GM19043 (cell line): ENCODE results near the gene TAC3.
A peak's percentile ranks its signal among the peaks of the same experiment; 100 is the strongest.
"Not testable (repeated sequence)": the region's sequence is repeated elsewhere in the genome, so short reads cannot be mapped to it uniquely, and the experiment has no call there.

Experiments
- ATAC-seq: cut with Tn5 transposase; IDR thresholded peaks from one replicate; pipeline ENCODE4 v1.9.1; 2021; ENCODE audit warnings: low read depth; ENCODE audit not compliant: unreplicated experiment

Gene TAC3

DNA sequence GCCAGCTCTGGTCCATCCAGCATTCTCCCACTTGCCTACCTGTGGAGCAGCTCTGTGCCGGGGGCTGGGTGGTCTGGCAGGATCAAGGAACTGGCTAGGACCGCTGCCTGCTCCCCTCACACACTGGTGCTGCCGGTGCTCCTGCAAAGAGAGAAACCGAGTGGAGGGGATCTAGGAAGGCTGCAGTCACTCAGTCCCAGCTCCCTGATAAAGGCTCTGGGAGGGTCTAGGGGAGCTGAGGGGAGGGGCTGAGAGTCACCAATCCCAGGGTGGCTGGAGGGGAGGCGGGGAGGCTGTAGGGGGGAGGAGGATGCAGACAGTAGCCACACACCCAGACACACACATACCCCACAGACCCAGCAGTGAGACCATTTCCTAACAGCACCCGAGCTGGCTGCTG, at the start of gene TAC3:
Gene TAC3 (minus strand): TSS at position 182 of the 400 bp plus-strand sequence. CDS start 732 bp downstream, outside the sequence.
- ATAC-seq: no peak

DNA sequence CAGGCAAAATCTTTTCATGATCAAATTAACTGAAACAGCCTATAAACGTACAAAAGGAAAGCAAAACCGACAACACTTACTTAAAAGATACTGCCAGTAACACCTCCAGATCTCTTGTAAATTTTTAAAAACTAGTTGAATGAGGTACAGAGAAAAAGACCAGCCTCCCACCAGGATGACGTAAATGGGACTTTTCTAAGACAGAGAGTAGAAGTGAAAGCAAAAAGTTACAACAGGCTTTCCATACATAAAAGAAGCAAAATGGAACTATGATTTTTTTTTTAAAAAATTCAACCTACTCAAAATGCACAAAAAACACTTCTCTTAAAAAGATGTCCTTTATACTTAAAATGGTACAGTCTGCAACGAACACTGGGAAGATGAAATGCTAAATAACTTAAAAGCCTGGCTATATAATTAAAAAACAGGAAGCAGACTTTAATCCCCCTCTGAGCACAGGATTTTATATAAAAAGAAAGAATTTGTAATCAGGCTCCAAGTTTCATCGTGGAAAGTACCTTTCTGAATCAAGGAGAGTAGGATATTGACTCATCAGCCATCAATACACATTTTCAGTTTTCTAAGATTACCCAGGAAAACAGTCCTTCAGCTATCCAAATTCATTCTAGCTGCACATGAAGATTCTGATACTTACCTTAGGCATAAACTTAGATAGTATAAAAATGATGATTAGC, 47.8 kb upstream of the TAC3 start:
- ATAC-seq: peak; percentile 86

DNA sequence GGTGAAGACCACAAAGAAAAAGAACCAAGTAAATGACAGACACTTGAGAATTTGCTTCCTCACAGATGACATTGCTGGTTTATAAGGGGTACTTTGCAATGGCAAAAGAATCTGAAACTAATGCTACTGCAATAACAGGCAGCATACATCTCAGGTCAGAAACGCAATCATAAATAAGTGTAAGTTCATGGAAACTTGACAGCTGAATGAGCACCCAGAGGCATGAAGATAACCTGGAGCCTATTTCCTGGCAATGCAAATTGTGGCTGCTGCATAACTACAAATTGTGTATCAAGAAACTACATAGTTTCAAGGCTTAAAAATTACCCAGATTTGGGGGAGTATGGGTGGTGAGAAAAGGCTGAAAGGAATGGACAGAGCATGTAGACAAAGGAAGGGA, 42.1 kb upstream of the TAC3 start:
- ATAC-seq: no peak

DNA sequence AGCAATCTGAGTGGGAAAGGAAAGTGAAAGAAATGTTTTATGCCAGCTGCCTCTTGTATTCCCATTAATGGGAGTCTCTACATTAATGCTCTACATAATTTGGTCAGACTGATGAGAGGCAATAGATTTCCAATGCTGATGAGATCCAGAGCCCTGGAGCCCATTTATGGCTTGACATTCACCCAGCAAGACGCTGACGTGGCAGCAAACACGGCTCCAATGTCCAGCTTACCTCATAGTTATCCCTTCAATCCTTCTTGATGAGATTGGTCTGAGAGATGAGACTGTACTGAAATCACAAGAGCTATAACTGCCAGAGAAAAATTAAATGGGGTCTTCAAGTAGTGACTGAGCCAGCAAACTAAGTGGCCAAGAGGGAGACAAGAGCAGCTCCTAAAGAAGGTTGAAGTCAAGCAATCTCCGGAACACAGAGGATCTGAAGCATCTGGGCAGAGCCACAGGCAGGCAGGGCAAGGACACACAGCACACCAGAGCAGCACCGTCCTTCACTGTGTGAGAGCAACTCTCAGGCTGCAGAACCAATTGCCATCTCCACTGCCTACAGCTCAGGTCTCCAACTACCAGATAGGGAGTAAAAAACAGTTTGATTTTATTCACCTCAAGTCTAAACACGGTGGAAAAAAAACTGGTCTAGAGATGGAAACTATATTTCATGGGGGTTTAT, 40.9 kb upstream of the TAC3 start:
- ATAC-seq: no peak

DNA sequence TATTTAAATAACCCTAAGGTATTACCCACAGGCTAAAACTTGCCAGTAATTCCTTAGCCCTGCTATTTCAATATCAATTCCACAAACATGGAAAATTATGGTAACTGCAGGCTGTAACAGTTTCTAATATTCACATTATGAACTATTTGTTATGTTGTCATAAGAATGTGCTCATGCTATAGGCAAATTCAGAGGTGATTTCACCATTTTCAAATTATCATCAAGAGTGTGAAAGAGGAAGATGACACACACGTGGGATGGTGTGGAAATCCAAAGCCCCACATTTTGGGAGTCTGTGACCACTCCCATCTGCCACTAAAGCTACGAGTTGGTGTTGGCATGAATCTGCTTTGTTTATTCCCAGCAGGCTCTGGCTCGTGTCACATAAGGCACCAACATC, 39.5 kb upstream of the TAC3 start:
- ATAC-seq: no peak

DNA sequence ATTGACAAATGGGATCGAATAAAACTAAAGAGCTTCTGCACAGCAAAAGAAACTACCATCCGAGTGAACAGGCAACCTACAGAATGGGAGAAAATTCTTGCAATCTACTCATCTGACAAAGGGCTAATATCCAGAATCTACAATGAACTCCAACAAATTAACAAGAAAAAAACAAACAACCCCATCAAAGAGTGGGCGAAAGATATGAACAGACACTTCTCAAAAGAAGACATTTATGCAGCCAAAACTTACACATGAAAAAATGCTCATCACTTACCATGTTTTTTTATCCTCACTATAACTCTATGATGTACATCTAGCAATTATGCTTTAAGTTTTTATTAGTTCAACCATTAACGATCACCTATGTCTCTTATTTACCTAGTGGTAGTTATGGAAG, 37.6 kb upstream of the TAC3 start:
- not testable (repeated sequence) for ATAC-seq

DNA sequence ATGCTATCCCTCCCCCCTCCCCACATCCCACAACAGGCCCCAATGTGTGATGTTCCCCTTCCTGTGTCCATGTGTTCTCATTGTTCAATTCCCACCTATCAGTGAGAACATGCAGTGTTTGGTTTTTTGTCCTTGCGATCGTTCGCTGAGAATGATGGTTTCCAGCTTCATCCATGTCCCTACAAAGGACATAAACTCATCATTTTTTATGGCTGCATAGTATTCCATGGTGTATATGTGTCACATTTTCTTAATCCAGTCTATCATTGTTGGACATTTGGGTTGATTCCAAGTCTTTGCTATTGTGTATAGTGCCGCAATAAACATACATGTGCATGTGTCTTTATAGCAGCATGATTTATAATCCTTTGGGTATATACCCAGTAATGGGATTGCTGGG, 36.8 kb upstream of the TAC3 start:
- ATAC-seq: not testable (repeated sequence)

DNA sequence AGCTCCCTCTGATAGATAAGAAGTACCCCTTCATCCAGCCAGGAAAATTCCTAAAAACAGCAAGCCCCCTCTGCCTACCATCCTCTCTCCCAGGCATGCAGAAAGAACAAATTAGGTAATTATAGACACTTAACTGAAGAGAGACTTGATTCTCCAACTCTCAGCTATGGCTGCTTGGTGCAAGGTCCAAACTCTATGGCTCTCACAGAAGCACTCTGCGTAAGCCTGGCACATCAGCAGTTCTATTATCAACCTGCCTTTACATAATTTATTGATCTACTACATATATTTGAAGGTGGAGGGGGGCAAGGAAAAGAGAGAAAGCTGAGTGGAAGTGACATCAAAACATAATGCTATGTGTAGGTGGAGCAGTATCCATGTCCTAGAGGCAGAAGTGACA, 34.7 kb upstream of the TAC3 start:
- ATAC-seq: no peak

DNA sequence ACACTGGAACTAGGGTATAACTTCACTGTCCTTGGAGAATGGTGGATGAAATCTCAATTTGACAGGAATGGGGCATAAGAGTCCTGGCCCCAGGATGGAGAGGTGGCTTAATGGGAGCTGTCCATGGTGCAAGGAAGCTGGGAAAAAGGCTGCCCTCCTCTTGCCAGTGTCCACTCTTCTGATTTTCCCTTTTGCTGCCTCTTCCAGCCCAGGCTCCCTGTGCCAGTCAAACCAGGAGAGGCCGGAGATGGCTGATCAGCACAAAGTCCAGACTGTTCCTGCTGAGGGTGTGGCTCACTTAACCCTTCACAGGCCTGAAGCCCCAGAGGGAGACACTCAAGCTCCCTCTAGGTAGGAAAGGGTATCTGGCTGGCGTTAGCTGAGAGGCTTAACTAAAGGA, 33.6 kb upstream of the TAC3 start, which contains the start of gene MYO1A:
Gene MYO1A (minus strand): TSS at position 240 of the 400 bp plus-strand sequence. CDS start 1,806 bp downstream, outside the sequence.
- no peak for ATAC-seq

DNA sequence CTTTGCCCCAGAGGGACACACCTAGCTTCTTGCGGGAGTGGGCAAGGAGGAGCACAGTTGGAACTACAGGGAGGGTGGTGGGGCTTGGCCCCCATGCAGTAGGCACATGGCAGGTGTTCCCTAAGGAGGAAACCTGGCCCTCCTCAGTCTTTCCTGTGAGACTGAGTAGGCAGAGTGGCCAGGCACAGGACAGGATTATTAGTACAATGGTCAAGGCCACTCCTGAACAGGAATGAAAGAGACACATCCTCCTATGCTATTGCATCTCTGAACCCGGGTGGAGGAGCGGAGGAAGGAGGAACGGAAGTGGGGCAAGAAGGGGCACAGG, 32.8 kb upstream of the TAC3 start:
- no peak for ATAC-seq

DNA sequence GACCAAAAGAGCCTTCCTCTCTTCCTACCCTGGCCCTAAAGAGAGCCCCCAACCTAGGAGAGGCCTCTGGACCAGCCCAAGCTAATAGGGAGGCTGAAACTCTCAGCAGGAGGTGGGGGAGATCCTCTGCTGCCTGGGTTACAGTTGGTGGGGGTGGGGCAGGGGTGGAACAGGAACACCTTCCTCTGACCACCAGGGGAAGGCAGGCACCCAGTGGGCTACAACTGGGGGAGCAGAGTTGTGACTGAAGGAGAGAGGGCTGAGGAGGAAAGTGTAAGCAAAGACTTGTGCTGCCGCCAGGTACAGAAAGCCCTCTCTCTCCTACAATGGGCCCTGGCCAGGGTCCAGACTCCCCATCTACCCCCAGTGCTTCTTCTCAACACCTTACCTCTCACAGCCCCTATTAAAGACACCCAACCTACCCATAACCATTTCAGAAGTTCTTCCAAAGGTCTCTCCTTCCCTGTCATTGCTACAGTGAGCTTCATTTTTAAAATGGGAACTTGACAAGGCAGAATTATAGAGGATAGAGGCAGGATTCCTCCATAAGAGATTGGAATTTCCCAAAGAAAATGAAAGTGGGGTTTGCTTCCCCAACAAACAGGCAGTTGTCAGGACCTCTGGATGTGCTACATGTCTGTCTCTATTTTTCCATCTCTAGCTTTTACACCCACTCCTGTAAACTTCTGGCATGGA, 32.2 kb upstream of the TAC3 start:
- ATAC-seq: no peak

DNA sequence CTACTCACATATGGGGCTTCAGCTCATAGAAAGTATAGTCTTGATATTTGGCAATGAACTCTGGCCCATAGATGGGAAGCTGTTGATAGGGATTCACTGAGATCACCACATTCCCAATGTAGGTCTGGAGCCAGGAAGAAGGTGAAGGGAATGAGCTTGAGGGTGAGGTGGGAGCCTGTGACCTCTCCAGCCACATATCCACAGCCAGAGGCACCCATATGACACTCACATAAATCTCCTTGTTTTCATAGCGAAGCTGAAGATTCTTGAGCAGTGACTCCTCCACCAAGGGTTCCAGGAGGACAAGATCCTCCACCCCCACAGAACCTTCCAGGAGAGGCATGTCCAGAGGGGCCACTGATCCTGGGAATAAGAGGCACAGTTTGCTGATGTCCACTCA, 31.7 kb upstream of the TAC3 start:
- ATAC-seq: no peak

DNA sequence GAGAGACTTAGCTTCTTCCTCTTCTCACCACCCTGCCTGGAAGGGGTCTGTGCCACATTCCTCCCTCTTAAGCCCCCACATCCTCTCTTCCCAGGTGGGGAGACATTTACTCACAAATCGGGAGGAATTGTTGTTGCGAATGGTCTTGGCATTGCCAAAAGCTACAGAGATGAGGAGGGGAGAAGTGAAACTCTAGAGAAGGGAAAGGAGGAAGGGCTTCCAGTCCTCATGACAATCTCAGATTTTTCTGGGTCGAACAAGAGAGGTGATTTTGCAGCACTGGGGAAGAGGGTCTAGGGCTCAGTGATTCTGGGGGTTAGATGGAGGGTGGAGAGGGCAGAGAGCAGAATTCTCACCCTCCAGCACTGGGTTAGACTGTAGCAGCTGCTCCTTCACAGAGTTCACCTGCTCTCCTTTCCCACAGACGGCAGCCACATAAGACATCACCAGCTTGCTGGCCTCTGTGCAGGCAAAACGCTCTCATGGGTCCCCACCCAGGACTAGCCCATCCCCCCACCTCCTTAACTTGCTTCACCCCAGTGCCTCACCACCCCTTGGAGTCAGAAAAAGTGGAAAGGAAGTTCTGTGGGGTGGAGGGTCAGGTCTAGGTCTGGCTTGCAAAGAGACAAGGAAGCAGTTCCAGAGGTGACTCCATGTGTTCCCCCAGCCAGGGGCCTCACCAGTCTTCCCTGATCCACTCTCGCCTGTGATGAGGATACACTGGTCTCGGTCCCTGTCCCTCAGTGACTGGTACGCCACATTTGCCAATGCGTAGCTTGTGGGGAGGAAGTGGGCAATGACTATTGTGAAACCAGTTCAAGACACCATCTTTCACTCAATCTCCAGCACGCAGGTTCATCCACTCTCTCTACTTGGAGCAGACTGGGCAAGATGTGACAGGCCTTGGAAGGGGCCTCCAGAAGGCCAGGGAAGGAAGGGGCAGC, 30.9 kb upstream of the TAC3 start:
- ATAC-seq: no peak

DNA sequence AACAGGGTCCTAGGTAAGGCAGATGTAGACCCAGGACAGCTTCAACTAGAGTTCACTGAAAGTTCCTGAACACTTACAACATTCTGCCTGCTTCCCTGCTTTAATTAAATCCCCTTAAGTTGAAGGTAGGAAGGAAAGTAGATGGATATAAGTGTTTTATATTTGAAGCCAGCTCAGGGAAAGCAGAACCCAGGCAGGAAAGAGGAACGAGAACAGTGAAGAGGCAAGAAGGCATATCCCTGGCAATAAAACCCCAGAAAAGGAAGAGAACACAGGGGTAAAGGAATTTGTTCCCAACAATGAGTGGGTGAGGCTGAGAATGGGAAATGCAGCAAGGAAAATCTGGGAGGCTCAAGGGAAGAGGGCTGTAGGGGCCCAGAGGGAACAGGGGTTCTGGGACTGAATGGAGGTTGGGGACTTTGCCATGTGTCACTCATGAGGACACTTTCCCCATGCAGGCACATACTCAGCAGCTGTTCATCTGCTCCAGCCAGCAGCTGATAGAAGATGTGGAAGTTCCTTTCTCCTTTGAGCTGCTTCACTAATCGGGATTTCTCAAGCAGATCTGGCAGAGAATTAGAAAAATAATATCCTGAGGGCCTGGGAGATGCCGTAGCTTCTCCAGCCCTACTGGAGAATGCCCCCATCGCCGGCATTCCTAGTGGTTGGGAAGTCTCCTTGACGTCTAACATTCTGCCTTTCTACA, 29.9 kb upstream of the TAC3 start:
- no peak for ATAC-seq

DNA sequence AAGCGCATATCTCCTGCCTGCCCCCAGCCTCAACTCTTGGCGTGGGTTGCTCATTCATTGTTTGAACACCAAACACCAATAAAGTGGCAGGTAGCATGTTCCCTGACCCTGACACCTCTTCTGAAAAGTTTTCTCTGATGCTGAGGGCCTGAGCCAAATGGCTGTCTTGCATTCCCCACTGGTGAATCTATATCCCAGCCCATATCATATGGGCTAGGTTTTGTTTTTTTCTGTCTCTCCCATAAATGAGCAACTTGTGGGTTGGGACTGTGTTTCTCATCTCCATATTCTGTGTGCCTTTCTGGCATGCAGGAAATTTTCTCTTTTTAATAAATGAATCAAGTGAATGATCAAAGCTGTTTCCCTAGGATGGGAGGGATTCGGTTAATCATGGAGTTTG, 28.6 kb upstream of the TAC3 start:
- ATAC-seq: no peak

DNA sequence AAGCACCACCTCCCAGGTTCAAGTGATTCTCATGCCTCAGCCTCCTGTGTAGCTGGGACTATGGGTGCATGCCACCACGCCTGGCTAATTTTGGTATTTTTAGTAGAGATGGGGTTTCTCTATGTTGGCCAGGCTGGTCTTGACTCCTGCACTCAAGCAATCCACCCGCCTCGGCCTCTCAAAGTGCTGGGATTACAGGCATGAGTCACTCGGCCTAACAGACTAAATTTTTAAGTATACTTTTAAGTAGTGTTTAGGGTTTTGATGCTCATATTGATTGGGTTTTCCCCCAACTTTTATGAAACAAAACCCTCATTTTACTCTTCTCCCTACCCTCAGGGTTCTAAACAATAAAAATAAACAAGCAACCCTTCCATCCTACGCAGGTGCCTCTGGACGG, 28.1 kb upstream of the TAC3 start:
- ATAC-seq: no peak

DNA sequence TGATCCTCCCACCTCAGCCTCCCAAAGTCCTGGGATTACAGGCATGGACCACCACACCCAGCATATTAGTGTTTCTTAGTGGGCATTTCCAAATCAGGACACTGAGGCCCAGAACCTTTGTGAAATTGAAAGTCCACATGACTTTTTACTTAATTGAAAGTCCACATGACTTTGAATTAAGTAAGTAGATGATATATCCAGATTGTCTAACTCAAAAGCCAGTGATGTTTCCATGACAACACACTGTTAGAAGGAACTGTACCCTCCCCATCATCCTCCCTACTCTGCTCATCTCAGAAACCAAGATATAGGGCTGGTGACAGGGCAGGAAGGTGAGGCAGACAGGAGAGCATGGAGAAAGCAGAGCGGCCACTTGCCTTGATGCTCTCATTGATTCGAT, 26.4 kb upstream of the TAC3 start:
- ATAC-seq: no peak

DNA sequence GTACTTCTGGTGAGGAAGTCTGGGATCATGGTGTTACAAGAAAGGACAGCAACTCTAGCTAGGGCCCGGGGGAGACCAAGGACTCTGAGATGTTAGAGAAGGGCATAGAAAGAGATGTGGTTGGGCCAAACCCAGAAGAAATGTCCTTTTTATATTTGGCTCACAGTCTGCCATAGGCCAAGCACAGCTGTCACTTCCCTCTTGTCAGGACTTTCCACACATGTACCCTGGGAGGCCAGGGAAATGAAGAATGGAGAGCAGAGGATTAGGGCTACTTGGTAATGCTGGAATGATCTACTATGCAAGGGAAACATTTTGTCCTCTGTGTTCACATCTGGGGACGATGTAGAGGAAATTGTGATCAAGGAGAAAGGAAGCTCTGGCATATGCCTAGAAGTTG, 24.4 kb upstream of the TAC3 start:
- no peak for ATAC-seq

DNA sequence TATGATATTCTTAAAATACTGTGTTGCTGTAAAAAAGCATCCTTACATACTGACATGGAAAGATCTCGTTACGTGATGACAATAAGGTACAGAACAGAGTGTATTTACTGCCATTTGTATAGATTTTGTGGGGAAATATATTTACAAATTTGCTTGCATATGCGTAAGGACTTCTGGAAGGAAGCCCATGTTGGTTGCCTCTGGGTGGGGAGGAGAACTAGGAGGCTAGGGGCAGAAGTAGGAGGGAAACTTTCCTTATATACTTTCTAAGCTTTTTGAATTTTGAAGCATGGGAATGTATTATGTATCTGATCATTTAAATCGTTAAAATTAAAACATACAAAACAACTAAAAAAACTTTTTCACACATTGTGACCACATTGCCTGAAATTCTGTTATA, 23.9 kb upstream of the TAC3 start:
- no peak for ATAC-seq
